SK-N-SH treated with all-trans-retinoic acid at 6 μM for 48 hours (cell line): ENCODE results near the gene TEX13A.

Experiments used
- ARNTL ChIP-seq: fragments of 450-650 bp; formaldehyde crosslinking; IDR thresholded peaks from 2 replicates; pipeline ENCODE4 v1.5.0; 2020; ENCODE audit warnings: low read depth, mild to moderate bottlenecking, moderate library complexity, borderline replicate concordance
- GLIS3 ChIP-seq: fragments of 250-450 bp; sonication (Bioruptor Pico); IDR thresholded peaks from 2 replicates; pipeline ENCODE4 v1.5.0; 2020; ENCODE audit warnings: mild to moderate bottlenecking, moderate library complexity
- PPARA ChIP-seq: fragments of 250-450 bp; sonication (Bioruptor Pico); IDR thresholded peaks from 2 replicates; pipeline ENCODE4 v1.5.0; 2020; ENCODE audit warnings: mild to moderate bottlenecking, borderline replicate concordance
- RARB ChIP-seq: fragments of 250-450 bp; sonication (Bioruptor Pico); IDR thresholded peaks from 2 replicates; pipeline ENCODE4 v1.8.0; 2021; ENCODE audit warnings: mild to moderate bottlenecking, moderate library complexity
- SNAI2 ChIP-seq: fragments of 250-450 bp; sonication (Bioruptor Pico); IDR thresholded peaks from 2 replicates; pipeline ENCODE4 v1.5.0; 2020; ENCODE audit warnings: mild to moderate bottlenecking, moderate library complexity
- ZFP3 ChIP-seq: fragments of 250-450 bp; sonication (Bioruptor Pico); IDR thresholded peaks from 2 replicates; pipeline ENCODE4 v1.5.0; 2020; ENCODE audit warnings: mild to moderate bottlenecking, moderate library complexity
- ZNF565 ChIP-seq: fragments of 450-650 bp; formaldehyde crosslinking; conservative IDR thresholded peaks from 2 replicates; pipeline ENCODE4 v1.5.0; 2020; ENCODE audit warnings: low read depth, mild to moderate bottlenecking, moderate library complexity
- TF ChIP-seq, protein P1 (sequence below): fragments of 250-450 bp; sonication (Bioruptor Pico); IDR thresholded peaks from 2 replicates; pipeline ENCODE4 v1.8.0; 2020; ENCODE audit warnings: mild to moderate bottlenecking, moderate library complexity, borderline replicate concordance
- TF ChIP-seq, protein P2 (sequence below): fragments of 250-450 bp; sonication (Bioruptor Pico); IDR thresholded peaks from 2 replicates; pipeline ENCODE4 v1.8.0; 2021; ENCODE audit warnings: low read depth, mild to moderate bottlenecking, moderate library complexity, borderline replicate concordance
- TF ChIP-seq, protein P3 (sequence below): fragments of 250-450 bp; sonication (Bioruptor Pico); IDR thresholded peaks from 2 replicates; pipeline ENCODE4 v1.5.1; 2021; ENCODE audit warnings: mild to moderate bottlenecking, moderate library complexity
- TF ChIP-seq, protein P4 (sequence below): fragments of 250-450 bp; sonication (Bioruptor Pico); IDR thresholded peaks from 2 replicates; pipeline ENCODE4 v1.5.1; 2020; ENCODE audit warnings: low read depth, mild to moderate bottlenecking, moderate library complexity
- TF ChIP-seq, protein P5 (sequence below): fragments of 250-450 bp; sonication (Bioruptor Pico); IDR thresholded peaks from 2 replicates; pipeline ENCODE4 v1.5.0; 2020; ENCODE audit warnings: mild to moderate bottlenecking, moderate library complexity

DNA sequence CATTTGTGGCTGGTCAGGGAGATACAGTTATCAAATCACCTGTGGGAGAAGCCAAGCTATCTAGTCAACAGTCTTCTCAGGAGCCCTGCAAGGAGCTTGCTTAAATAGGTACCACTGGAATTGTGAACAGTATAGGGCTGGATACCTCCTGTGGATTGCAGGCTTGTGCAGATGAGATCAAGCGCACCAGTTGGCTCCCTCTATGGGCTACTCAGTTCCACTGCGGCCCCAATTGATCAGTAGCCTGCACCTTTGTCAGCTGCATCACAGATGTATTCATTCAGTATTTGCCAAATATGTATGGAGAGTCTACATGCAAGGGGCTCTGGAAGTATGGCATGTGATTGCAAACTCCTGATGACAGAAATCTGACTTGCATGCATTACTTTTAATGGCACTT lies 28.6 kb downstream of the TEX13A start:
- TF ChIP-seq ZFP3 (no peak), RARB (CRISPR knock-in tag) (no peak), ARNTL (CRISPR knock-in tag) (no peak), PPARA (CRISPR knock-in tag) (no peak), SNAI2 (CRISPR knock-in tag) (no peak), GLIS3 (CRISPR knock-in tag) (no peak), ZNF565 (CRISPR knock-in tag) (no peak)
- TF ChIP-seq, protein P1, sequence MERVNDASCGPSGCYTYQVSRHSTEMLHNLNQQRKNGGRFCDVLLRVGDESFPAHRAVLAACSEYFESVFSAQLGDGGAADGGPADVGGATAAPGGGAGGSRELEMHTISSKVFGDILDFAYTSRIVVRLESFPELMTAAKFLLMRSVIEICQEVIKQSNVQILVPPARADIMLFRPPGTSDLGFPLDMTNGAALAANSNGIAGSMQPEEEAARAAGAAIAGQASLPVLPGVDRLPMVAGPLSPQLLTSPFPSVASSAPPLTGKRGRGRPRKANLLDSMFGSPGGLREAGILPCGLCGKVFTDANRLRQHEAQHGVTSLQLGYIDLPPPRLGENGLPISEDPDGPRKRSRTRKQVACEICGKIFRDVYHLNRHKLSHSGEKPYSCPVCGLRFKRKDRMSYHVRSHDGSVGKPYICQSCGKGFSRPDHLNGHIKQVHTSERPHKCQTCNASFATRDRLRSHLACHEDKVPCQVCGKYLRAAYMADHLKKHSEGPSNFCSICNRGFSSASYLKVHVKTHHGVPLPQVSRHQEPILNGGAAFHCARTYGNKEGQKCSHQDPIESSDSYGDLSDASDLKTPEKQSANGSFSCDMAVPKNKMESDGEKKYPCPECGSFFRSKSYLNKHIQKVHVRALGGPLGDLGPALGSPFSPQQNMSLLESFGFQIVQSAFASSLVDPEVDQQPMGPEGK (CRISPR knock-in tag), result no peak
- TF ChIP-seq, protein P2, sequence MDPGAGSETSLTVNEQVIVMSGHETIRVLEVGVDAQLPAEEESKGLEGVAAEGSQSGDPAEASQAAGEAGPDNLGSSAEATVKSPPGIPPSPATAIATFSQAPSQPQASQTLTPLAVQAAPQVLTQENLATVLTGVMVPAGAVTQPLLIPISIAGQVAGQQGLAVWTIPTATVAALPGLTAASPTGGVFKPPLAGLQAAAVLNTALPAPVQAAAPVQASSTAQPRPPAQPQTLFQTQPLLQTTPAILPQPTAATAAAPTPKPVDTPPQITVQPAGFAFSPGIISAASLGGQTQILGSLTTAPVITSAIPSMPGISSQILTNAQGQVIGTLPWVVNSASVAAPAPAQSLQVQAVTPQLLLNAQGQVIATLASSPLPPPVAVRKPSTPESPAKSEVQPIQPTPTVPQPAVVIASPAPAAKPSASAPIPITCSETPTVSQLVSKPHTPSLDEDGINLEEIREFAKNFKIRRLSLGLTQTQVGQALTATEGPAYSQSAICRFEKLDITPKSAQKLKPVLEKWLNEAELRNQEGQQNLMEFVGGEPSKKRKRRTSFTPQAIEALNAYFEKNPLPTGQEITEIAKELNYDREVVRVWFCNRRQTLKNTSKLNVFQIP, result no peak
- TF ChIP-seq, protein P3, sequence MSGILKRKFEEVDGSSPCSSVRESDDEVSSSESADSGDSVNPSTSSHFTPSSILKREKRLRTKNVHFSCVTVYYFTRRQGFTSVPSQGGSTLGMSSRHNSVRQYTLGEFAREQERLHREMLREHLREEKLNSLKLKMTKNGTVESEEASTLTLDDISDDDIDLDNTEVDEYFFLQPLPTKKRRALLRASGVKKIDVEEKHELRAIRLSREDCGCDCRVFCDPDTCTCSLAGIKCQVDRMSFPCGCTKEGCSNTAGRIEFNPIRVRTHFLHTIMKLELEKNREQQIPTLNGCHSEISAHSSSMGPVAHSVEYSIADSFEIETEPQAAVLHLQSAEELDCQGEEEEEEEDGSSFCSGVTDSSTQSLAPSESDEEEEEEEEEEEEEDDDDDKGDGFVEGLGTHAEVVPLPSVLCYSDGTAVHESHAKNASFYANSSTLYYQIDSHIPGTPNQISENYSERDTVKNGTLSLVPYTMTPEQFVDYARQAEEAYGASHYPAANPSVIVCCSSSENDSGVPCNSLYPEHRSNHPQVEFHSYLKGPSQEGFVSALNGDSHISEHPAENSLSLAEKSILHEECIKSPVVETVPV, result no peak
- TF ChIP-seq, protein P4, sequence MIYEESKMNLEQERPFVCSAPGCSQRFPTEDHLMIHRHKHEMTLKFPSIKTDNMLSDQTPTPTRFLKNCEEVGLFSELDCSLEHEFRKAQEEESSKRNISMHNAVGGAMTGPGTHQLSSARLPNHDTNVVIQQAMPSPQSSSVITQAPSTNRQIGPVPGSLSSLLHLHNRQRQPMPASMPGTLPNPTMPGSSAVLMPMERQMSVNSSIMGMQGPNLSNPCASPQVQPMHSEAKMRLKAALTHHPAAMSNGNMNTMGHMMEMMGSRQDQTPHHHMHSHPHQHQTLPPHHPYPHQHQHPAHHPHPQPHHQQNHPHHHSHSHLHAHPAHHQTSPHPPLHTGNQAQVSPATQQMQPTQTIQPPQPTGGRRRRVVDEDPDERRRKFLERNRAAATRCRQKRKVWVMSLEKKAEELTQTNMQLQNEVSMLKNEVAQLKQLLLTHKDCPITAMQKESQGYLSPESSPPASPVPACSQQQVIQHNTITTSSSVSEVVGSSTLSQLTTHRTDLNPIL, result no peak
- TF ChIP-seq, protein P5, sequence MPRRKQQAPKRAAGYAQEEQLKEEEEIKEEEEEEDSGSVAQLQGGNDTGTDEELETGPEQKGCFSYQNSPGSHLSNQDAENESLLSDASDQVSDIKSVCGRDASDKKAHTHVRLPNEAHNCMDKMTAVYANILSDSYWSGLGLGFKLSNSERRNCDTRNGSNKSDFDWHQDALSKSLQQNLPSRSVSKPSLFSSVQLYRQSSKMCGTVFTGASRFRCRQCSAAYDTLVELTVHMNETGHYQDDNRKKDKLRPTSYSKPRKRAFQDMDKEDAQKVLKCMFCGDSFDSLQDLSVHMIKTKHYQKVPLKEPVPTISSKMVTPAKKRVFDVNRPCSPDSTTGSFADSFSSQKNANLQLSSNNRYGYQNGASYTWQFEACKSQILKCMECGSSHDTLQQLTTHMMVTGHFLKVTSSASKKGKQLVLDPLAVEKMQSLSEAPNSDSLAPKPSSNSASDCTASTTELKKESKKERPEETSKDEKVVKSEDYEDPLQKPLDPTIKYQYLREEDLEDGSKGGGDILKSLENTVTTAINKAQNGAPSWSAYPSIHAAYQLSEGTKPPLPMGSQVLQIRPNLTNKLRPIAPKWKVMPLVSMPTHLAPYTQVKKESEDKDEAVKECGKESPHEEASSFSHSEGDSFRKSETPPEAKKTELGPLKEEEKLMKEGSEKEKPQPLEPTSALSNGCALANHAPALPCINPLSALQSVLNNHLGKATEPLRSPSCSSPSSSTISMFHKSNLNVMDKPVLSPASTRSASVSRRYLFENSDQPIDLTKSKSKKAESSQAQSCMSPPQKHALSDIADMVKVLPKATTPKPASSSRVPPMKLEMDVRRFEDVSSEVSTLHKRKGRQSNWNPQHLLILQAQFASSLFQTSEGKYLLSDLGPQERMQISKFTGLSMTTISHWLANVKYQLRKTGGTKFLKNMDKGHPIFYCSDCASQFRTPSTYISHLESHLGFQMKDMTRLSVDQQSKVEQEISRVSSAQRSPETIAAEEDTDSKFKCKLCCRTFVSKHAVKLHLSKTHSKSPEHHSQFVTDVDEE, result no peak
